Endodermal cell (in vitro differentiated cells): ENCODE measurements around the gene SH2B3. TPM values are rescaled to one million over a fixed set of nuclear protein-coding genes. Genes with fewer than 3 reads are reported as not detected.

Experiments used
- DNase-seq: peaks from one replicate; pipeline ENCODE4 v3.0.0-alpha.2; 2017
- H3K27ac ChIP-seq: 2 replicates; pipeline ENCODE4 v1.5.1; 2013; ENCODE audit warnings: mild to moderate bottlenecking, low read depth, low read length, moderate library complexity
- H3K27me3 ChIP-seq: 2 replicates; pipeline ENCODE4 v1.6.1; 2013; ENCODE audit warnings: mild to moderate bottlenecking, low read length, moderate library complexity; ENCODE audit not compliant: insufficient read depth, control insufficient read depth, poor library complexity, severe bottlenecking
- H3K36me3 ChIP-seq: 2 replicates; pipeline ENCODE4 v1.7.0; 2013; ENCODE audit warnings: mild to moderate bottlenecking, low read length, moderate library complexity; ENCODE audit not compliant: control insufficient read depth, insufficient read depth
- H3K4me1 ChIP-seq: one replicate; pipeline ENCODE4 v1.7.0; 2013; ENCODE audit warnings: low read length; ENCODE audit not compliant: control insufficient read depth, insufficient read depth
- H3K4me3 ChIP-seq: 2 replicates; pipeline ENCODE4 v1.5.1; 2013; ENCODE audit warnings: mild to moderate bottlenecking, low read length, moderate library complexity
- H3K9ac ChIP-seq: 2 replicates; pipeline ENCODE4 v1.6.1; 2013; ENCODE audit warnings: mild to moderate bottlenecking, low read length, moderate library complexity; ENCODE audit not compliant: poor library complexity, severe bottlenecking; ENCODE audit errors: extremely low read depth
- H3K9me3 ChIP-seq: 2 replicates; pipeline ENCODE4 v1.6.1; 2013; ENCODE audit warnings: mild to moderate bottlenecking, low read length, moderate library complexity; ENCODE audit not compliant: control insufficient read depth
- H3K27ac Mint-ChIP-seq: 2 replicates; pipeline ENCODE4 v1.8.0; 2020; ENCODE audit warnings: mixed read lengths
- H3K27me3 Mint-ChIP-seq: 2 replicates; pipeline ENCODE4 v1.8.0; 2021; ENCODE audit warnings: mild to moderate bottlenecking, mixed read lengths; ENCODE audit not compliant: insufficient read depth
- H3K36me3 Mint-ChIP-seq: 2 replicates; pipeline ENCODE4 v1.8.0; 2020; ENCODE audit warnings: low read depth, mixed read lengths
- H3K4me1 Mint-ChIP-seq: 2 replicates; pipeline ENCODE4 v1.8.0; 2020; ENCODE audit warnings: mixed read lengths
- H3K4me3 Mint-ChIP-seq: 2 replicates; pipeline ENCODE4 v1.8.0; 2020; ENCODE audit warnings: mild to moderate bottlenecking, moderate library complexity, mixed read lengths
- H3K9me3 Mint-ChIP-seq: 2 replicates; pipeline ENCODE4 v1.8.0; 2020; ENCODE audit warnings: mild to moderate bottlenecking, mixed read lengths
- WGBS, 2 experiments: methylation state at CpG; one replicate each; pipeline versions ENCODE4 v1.1.5 to v1.1.7; 2013; ENCODE audit warnings: missing lambda C conversion rate in 2 of 2, mixed read lengths in 1 of 2; ENCODE audit not compliant: insufficient coverage in 1 of 2, insufficient read length in 1 of 2; 5-methylcytosine and 5-hydroxymethylcytosine counted together
- total RNA-seq, 2 donors: library from RNA; stranded (reverse); fragmentation: NEBNext Ultra II Directional in 1 of 2; extraction: Animal tissue kit (Norgen Biotek cat#: 25700) in 1 of 2; gene quantifications; 2 replicates in 1 of 2; 3 replicates in 1 of 2; pipeline ENCODE4 v1.2.1, GENCODE V29; 2021
- TF ChIP-seq, protein P1 (sequence below): fragments of 200-600 bp; sonication (generic); conservative IDR thresholded peaks from 2 replicates; pipeline ENCODE4 v1.5.0; 2021; ENCODE audit warnings: antibody characterized with exemption, mild to moderate bottlenecking

The SH2B3 gene
- total RNA-seq, 2 donors from 2014 or later, result 6.8 to 6.9 TPM

- no peaks in the 10 kb centered on the region for H3K9me3 ChIP-seq
- Mint-ChIP-seq H3K27ac (peak overlapping the region; percentile 88), H3K36me3 (peaks cover 8% of the 10 kb centered on the region), H3K9me3 (no peaks in the 10 kb centered on the region), H3K4me3 (no peak overlapping the region), H3K27me3 (no peaks in the 10 kb centered on the region), H3K4me1 (peaks cover 35% of the 10 kb centered on the region)
- 46 to 76% methylated on average over 5 to 18 of the region's 18 CpGs for WGBS, 2 experiments
- no peak overlapping the region for H3K4me3 ChIP-seq
- no peak overlapping the region for H3K9ac ChIP-seq
- no peak overlapping the region for H3K27ac ChIP-seq
- no peaks in the 10 kb centered on the region for H3K4me1 ChIP-seq
- H3K36me3 ChIP-seq, result no peaks in the 10 kb centered on the region
- H3K27me3 ChIP-seq, result no peaks in the 10 kb centered on the region
- TF ChIP-seq, protein P1, sequence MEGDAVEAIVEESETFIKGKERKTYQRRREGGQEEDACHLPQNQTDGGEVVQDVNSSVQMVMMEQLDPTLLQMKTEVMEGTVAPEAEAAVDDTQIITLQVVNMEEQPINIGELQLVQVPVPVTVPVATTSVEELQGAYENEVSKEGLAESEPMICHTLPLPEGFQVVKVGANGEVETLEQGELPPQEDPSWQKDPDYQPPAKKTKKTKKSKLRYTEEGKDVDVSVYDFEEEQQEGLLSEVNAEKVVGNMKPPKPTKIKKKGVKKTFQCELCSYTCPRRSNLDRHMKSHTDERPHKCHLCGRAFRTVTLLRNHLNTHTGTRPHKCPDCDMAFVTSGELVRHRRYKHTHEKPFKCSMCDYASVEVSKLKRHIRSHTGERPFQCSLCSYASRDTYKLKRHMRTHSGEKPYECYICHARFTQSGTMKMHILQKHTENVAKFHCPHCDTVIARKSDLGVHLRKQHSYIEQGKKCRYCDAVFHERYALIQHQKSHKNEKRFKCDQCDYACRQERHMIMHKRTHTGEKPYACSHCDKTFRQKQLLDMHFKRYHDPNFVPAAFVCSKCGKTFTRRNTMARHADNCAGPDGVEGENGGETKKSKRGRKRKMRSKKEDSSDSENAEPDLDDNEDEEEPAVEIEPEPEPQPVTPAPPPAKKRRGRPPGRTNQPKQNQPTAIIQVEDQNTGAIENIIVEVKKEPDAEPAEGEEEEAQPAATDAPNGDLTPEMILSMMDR, result no peak
- peak; percentile 73 for DNase-seq
These were observed 29.1 kb downstream of the SH2B3 start for GRCh38 chr12:111434680-111435338.

DNA sequence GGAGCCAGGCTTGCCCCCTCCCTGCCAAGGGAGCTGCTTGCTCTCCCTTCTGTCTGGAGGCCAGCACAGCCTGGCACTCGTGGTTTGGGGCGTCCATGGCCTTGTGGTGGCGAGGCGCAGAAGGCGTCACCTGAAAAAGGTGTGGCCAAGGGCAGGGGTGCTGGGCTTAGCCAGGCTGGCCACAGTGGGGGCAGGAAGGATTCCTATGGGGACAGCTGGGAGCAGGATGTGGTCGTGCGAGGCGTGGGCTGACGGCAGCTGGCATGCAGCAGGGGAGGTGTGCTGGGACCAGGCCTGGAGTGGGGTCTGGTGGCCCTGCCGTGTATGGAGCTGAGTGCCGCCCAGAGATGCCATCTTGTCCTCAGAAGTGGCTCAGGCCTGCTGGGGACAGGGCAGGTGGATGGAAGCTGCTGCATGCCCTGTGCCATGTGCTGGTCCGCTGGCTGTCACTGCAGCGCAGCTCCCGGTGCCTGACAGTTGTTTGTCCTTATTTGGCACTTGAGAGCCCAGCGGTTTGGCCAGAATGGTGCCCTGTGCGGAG is 30.0 kb downstream of the SH2B3 start:
- Histone ChIP-seq H3K27me3 (no peaks in the 10 kb centered on the region), H3K36me3 (no peaks in the 10 kb centered on the region), H3K27ac (no peak overlapping the region), H3K9me3 (no peaks in the 10 kb centered on the region), H3K9ac (no peak overlapping the region), H3K4me3 (no peak overlapping the region), H3K4me1 (no peaks in the 10 kb centered on the region)
- H3K36me3 Mint-ChIP-seq, result peaks cover 8% of the 10 kb centered on the region
- H3K27ac Mint-ChIP-seq, result peak overlapping the region; percentile 55
- peaks cover 32% of the 10 kb centered on the region for H3K4me1 Mint-ChIP-seq
- H3K27me3 Mint-ChIP-seq, result no peaks in the 10 kb centered on the region
- H3K9me3 Mint-ChIP-seq, result no peaks in the 10 kb centered on the region
- TF ChIP-seq, protein P1, result no peak
- DNase-seq, result peak; percentile 61
- WGBS, 2 experiments, result 91 to 97% methylated on average over 9 to 15 of the region's 16 CpGs
- no peak overlapping the region for H3K4me3 Mint-ChIP-seq

DNA sequence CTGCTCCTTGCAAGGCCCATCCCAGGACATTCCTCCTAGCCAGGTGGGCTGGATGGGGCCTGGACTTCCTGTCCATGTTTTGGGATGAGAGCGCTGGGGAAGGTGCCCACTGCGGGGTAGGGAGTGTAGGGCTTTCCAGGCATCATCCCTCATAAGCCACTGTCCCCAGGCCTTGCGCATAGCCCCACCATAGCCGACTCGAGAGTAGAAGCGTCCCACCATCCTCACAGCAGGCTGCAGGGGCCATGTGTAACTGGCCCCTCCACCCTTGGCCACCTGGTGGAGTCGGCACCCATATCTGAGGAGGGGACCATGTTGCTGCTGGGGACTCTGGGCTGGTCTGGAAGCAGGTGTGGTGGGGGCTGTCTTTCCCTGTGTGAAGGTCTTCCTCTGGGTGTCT is 30.5 kb downstream of the SH2B3 start:
- Mint-ChIP-seq H3K36me3 (peaks cover 10% of the 10 kb centered on the region), H3K27ac (peak overlapping the region; percentile 77), H3K4me1 (peaks cover 28% of the 10 kb centered on the region), H3K27me3 (no peaks in the 10 kb centered on the region), H3K9me3 (no peaks in the 10 kb centered on the region), H3K4me3 (no peak overlapping the region)
- H3K27me3 ChIP-seq, result no peaks in the 10 kb centered on the region
- H3K27ac ChIP-seq, result no peak overlapping the region
- no peaks in the 10 kb centered on the region for H3K36me3 ChIP-seq
- no peaks in the 10 kb centered on the region for H3K9me3 ChIP-seq
- DNase-seq, result peak; percentile 58
- no peaks in the 10 kb centered on the region for H3K4me1 ChIP-seq
- TF ChIP-seq, protein P1, result no peak
- H3K9ac ChIP-seq, result no peak overlapping the region
- no peak overlapping the region for H3K4me3 ChIP-seq
- WGBS, 2 experiments, result 93% methylated on average over 7 of the region's 7 CpGs; no CpG with 5 or more reads in 1 of the 2 experiments
